GM12873 (cell line): Measurements from ENCODE around the gene SBDS.

ENCODE experiments used
- CTCF ChIP-seq: IDR thresholded peaks from 2 replicates; pipeline ENCODE4 v1.5.1; 2012; ENCODE audit warnings: low read depth, mild to moderate bottlenecking, moderate library complexity, low read length, control low read depth; ENCODE audit not compliant: insufficient read depth; ENCODE audit errors: missing control alignments

SBDS gene

GRCh38 chr7:66952343-66953043 lies 42.9 kb downstream of the SBDS start:
- TF ChIP-seq CTCF = no peak

GRCh38 chr7:66950763-66951162 lies 44.6 kb downstream of the SBDS start:
- TF ChIP-seq CTCF = no peak

- no peak for TF ChIP-seq CTCF
These were observed 45.1 kb downstream of the SBDS start for GRCh38 chr7:66950311-66950710.

- no peak for TF ChIP-seq CTCF
These were observed 46.8 kb downstream of the SBDS start for GRCh38 chr7:66948480-66949109.

- TF ChIP-seq CTCF = no peak
These were observed 48.8 kb downstream of the SBDS start for GRCh38 chr7:66946545-66946944.

- no peak for TF ChIP-seq CTCF
These were observed 56.1 kb downstream of the SBDS start for GRCh38 chr7:66939325-66939724.

GRCh38 chr7:66937940-66938339 lies 57.4 kb downstream of the SBDS start:
- no peak for TF ChIP-seq CTCF
